GM13976 (cell line): ENCODE results near the gene SCLT1.

Source experiments
- DNase-seq: peaks from one replicate; pipeline ENCODE4 v3.0.0; 2012; ENCODE audit warnings: low spot score
- in situ Hi-C: fragments of 300-500 bp; cut with MboI; formaldehyde crosslinking; loops from one replicate; pipeline ENCODE4 v1.12.0; 2022; ENCODE audit warnings: low sequenced_read_pairs, mixed read lengths, inconsistent platforms; ENCODE audit not compliant: unreplicated experiment
- TF ChIP-seq, protein P1 (sequence below): IDR thresholded peaks from 2 replicates; pipeline ENCODE4 v1.5.1; 2012; ENCODE audit warnings: borderline replicate concordance, mild to moderate bottlenecking; ENCODE audit not compliant: insufficient read depth; ENCODE audit errors: extremely low read depth, missing control alignments, control extremely low read depth

The SCLT1 gene

DNA sequence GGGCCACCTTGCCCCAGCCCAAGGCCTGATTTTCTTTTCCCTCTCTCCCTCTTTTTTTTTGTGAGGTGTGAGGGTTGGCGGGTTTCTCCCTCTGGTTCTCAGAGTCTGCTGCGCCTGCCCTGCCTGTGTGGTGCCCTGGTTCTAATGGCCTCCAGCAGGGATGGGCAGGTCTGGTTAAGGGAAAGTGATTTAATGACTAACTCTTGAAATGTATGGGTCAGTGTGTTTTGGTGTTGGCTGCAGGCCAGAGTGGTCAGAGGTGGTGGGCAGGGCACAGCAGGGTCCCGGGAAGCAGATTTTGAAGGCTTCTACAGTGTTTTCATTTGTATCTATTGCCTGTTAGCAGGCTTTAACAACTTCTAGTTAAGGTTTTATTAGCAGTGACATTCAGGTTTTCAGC is 244.9 kb downstream of the SCLT1 start:
- in situ Hi-C loops = no loop called here
- TF ChIP-seq, protein P1, sequence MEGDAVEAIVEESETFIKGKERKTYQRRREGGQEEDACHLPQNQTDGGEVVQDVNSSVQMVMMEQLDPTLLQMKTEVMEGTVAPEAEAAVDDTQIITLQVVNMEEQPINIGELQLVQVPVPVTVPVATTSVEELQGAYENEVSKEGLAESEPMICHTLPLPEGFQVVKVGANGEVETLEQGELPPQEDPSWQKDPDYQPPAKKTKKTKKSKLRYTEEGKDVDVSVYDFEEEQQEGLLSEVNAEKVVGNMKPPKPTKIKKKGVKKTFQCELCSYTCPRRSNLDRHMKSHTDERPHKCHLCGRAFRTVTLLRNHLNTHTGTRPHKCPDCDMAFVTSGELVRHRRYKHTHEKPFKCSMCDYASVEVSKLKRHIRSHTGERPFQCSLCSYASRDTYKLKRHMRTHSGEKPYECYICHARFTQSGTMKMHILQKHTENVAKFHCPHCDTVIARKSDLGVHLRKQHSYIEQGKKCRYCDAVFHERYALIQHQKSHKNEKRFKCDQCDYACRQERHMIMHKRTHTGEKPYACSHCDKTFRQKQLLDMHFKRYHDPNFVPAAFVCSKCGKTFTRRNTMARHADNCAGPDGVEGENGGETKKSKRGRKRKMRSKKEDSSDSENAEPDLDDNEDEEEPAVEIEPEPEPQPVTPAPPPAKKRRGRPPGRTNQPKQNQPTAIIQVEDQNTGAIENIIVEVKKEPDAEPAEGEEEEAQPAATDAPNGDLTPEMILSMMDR = no peak
- no peak for DNase-seq

DNA sequence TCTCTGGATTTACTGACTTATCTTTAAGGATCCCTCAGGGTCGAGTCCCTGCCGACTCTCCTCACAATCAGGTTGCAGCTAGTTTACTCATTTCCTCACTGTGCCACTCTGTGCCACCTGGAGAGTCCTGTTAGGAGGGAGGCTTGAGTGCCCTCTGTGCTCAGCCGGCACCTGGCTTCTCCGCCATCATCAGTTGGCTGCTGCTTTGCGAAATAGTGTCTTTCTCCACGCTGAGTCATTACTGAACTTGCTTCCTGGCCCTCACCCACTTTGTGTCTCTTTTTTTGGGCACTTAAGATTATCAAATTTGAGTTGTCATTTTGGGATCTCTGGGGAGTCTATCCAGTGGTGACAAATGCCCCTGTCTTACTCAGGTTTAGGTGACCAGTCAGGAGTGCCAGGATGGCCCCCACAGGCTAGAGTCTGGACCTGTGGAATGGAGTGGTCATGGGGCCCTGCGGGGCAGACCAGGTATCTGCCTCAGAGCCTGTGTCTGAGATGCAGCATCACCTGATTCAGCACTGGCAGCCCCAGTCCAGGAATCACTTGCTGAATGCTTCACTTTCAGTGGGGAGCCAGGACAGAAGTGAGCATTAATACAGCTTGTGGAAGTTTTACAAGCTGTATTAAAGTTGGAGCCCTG is 246.1 kb downstream of the SCLT1 start:
- TF ChIP-seq, protein P1 = no peak
- in situ Hi-C loops = no loop called here
- no peak for DNase-seq

DNA sequence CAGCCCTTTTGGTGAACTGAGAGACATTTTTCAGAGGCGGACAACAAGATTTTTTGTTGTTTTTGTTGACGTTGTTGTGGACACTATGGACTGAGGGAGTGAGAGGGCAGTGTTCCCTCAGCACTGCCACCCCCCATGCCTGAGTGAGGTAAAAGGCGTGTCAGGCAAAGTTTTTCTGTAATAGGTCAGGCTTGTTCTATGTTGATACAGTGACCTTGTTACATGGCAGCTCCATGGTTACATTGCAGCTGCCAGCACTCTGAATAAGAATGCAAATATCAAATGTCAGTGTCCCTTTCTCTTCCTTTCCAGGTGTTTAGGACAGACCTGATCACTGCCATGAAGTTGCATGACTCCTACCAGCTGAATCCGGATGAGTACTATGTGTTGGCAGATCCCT is 247.3 kb downstream of the SCLT1 start:
- in situ Hi-C loops = no loop called here
- DNase-seq = no peak
- TF ChIP-seq, protein P1 = no peak

DNA sequence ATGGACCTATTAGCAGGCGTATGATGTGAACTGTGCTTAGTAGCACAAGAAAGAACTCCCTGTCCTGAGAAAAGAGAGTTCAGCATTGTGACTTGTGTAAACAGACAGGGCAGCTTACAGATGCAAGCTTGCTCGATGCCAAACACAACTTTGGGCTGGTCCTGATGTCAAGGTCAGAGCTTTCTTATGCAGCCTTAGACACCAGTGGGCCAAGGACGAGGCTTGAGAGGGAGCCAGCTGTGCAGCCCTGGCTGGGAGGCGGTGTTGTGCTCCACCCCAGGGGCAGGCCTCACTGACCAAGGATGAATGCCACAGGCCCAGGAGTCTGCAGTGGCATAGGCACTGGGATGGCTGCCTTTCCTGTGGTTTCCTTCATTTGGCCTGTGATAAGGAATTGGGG is 248.4 kb downstream of the SCLT1 start:
- no peak for DNase-seq
- in situ Hi-C loops = no loop called here
- TF ChIP-seq, protein P1 = no peak

DNA sequence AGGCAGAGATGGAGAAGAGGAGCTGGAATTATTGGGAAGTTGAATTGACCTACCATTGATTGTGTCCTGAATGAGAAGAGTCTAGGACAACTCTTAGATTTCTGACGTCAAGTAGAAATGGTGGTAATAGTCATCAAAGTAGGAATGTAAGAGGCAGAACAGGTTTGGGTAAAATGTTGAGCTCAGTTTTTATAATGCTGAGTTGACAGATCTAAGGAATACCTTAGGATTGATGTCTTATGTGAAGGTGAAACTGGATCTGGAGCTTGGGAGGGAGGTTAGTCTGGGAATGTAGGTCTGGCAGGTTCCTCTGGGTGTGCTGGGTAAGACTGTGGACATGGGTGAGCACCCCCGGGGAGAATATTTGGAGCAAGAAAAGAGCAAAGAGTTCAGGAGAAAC is 251.9 kb downstream of the SCLT1 start:
- TF ChIP-seq, protein P1 = no peak
- in situ Hi-C loops = no loop called here
- DNase-seq = no peak

DNA sequence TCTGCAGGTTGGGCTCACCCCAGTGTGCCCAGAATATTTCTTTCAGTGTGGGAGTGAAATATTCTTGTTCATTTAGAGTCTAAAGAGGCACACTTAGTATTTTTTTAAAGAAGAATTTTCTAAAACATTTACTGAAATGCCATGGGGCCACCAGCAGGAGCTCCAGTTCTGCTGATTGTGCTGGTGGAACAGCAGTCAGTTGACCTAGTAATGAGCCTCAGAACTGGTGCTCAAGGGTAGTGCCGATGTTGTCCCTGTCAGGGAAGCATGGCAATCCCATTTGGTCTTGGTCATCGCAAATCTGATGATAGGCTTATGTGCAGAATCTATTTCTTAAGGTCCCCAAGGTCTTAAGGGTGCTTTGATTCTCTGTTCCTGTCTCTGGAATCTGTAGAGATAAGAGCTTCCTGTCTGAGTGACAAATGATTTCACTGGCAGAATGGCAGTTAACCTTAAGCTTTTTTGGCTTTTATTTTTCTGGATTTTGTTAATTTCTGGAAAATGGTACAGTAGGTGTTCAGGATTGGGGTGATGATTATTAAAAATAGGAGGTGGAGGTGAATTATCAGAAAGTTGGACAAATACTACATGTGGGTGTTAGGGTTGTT is 252.5 kb downstream of the SCLT1 start:
- no peak for DNase-seq
- in situ Hi-C loops = no loop called here
- TF ChIP-seq, protein P1 = no peak
